Neural progenitor cell (in vitro differentiated cells): ENCODE measurements around the gene FAM83G. TPM values are rescaled to one million over a fixed set of nuclear protein-coding genes. Genes with fewer than 3 reads are reported as not detected.

Source experiments
- DNase-seq: peaks from one replicate; pipeline ENCODE4 v3.0.0-alpha.2; 2016; ENCODE audit warnings: low spot score
- H2AFZ ChIP-seq: fragments of 200-600 bp; sonication (generic); replicated peaks from 2 replicates; pipeline ENCODE4 v1.6.1; 2016; ENCODE audit warnings: antibody characterized with exemption
- H3F3A ChIP-seq: fragments of 200-600 bp; sonication (generic); 2 replicates; pipeline ENCODE4 v1.6.1; 2016; ENCODE audit warnings: antibody characterized with exemption, low read depth
- H3K27ac ChIP-seq: fragments of 200-600 bp; sonication (generic); 2 replicates; pipeline ENCODE4 v1.5.1; 2016; ENCODE audit warnings: mild to moderate bottlenecking
- H3K27me3 ChIP-seq: fragments of 200-600 bp; sonication (generic); 2 replicates; pipeline ENCODE4 v1.6.1; 2016; ENCODE audit warnings: mild to moderate bottlenecking, moderate library complexity
- H3K36me3 ChIP-seq: fragments of 200-600 bp; sonication (generic); 2 replicates; pipeline ENCODE4 v1.5.1; 2016
- H3K4me1 ChIP-seq: fragments of 200-600 bp; sonication (generic); 2 replicates; pipeline ENCODE4 v1.6.1; 2016; ENCODE audit warnings: mixed run types
- H3K4me2 ChIP-seq: fragments of 200-600 bp; sonication (generic); 2 replicates; pipeline ENCODE4 v1.6.1; 2016
- H3K4me3 ChIP-seq: fragments of 200-600 bp; sonication (generic); 2 replicates; pipeline ENCODE4 v1.5.1; 2016
- H3K79me2 ChIP-seq: fragments of 200-600 bp; sonication (generic); 2 replicates; pipeline ENCODE4 v1.6.1; 2016; ENCODE audit warnings: low read depth
- H3K9ac ChIP-seq: fragments of 200-600 bp; sonication (generic); 2 replicates; pipeline ENCODE4 v1.6.1; 2016
- H3K9me3 ChIP-seq: fragments of 200-600 bp; sonication (generic); 2 replicates; pipeline ENCODE4 v1.5.1; 2016; ENCODE audit warnings: low read depth
- H4K20me1 ChIP-seq: fragments of 200-600 bp; sonication (generic); 2 replicates; pipeline ENCODE4 v1.6.1; 2016; ENCODE audit warnings: low read depth
- H3K27ac Mint-ChIP-seq: 3 replicates; pipeline ENCODE4 v1.8.0; 2021; ENCODE audit warnings: mixed read lengths
- H3K27me3 Mint-ChIP-seq: 2 replicates; pipeline ENCODE4 v1.8.0; 2022; ENCODE audit warnings: low read depth, mild to moderate bottlenecking, inconsistent platforms, moderate library complexity, mixed read lengths; ENCODE audit not compliant: insufficient read depth
- H3K36me3 Mint-ChIP-seq: 3 replicates; pipeline ENCODE4 v1.8.0; 2021; ENCODE audit warnings: mixed read lengths
- H3K4me1 Mint-ChIP-seq: 3 replicates; pipeline ENCODE4 v1.8.0; 2021; ENCODE audit warnings: mixed read lengths
- H3K4me3 Mint-ChIP-seq: 3 replicates; pipeline ENCODE4 v1.8.0; 2021; ENCODE audit warnings: mild to moderate bottlenecking, moderate library complexity, mixed read lengths
- H3K9me3 Mint-ChIP-seq: 3 replicates; pipeline ENCODE4 v1.8.0; 2020; ENCODE audit warnings: mixed read lengths
- EZH2 ChIP-seq: fragments of 200-600 bp; sonication (generic); IDR thresholded peaks from 2 replicates; pipeline ENCODE4 v1.6.1; 2017; ENCODE audit warnings: antibody characterized with exemption, mild to moderate bottlenecking, moderate library complexity
- EZH2phosphoT487 ChIP-seq: fragments of 200-600 bp; sonication (generic); IDR thresholded peaks from 2 replicates; pipeline ENCODE4 v1.6.1; 2017; ENCODE audit warnings: antibody characterized with exemption
- total RNA-seq: library from RNA; depleted of rRNA; stranded (reverse); fragments of >200 nt; gene quantifications from 2 replicates; pipeline ENCODE4 v1.2.3, GENCODE V29; 2015; ENCODE audit warnings: low replicate concordance
- TF ChIP-seq, protein P1 (sequence below): fragments of 200-600 bp; sonication (generic); IDR thresholded peaks from 2 replicates; pipeline ENCODE4 v1.5.1; 2017; ENCODE audit warnings: antibody characterized with exemption, mild to moderate bottlenecking

Gene FAM83G
- total RNA-seq, 1 donor from 2014 or later: 9.9 TPM

DNA sequence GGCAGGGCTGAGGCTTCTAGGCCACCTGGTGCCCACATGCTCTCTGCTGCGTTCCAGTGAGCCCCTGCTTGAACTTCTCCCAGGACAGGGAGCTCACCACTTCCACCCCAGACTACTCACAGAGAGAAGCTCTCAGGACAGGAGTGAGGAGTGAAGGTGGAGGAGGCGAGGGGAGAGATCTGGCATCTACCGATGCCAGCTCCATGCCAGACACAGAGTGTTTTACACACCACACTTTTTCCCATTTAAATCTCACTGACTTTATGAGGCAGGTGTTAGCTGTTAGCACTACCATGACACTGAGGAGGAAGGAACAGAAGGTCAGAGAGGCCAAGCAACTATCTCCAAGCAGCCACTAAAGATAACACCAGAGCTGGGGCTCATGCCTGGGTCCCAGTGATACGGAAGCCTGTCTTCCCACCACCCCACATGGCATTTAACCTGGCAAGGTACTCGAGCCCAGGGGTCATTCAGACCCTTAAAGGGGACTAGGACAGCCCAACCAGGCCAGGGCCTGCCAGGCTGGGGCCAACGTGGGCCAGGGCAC lies 6.8 kb downstream of the FAM83G start:
- Mint-ChIP-seq H3K36me3 (peaks cover 2% of the 10 kb centered on the region), H3K4me1 (peaks cover 3% of the 10 kb centered on the region), H3K9me3 (peaks cover 11% of the 10 kb centered on the region), H3K27ac (no peak overlapping the region), H3K4me3 (no peak overlapping the region), H3K27me3 (peaks cover 2% of the 10 kb centered on the region)
- Histone ChIP-seq H3K36me3 (no peaks in the 10 kb centered on the region), H3K4me2 (no peak overlapping the region), H2AFZ (no peak overlapping the region), H3K27me3 (no peaks in the 10 kb centered on the region), H3K4me3 (no peak overlapping the region), H3K4me1 (peaks cover 7% of the 10 kb centered on the region), H3K79me2 (peaks cover 42% of the 10 kb centered on the region), H3K9ac (no peak overlapping the region), H3K9me3 (no peaks in the 10 kb centered on the region), H3F3A (no peaks in the 10 kb centered on the region), H3K27ac (no peak overlapping the region), H4K20me1 (peaks cover 51% of the 10 kb centered on the region)
- no peak for DNase-seq
- TF ChIP-seq EZH2phosphoT487 (no peak), EZH2 (no peak)
- TF ChIP-seq, protein P1, sequence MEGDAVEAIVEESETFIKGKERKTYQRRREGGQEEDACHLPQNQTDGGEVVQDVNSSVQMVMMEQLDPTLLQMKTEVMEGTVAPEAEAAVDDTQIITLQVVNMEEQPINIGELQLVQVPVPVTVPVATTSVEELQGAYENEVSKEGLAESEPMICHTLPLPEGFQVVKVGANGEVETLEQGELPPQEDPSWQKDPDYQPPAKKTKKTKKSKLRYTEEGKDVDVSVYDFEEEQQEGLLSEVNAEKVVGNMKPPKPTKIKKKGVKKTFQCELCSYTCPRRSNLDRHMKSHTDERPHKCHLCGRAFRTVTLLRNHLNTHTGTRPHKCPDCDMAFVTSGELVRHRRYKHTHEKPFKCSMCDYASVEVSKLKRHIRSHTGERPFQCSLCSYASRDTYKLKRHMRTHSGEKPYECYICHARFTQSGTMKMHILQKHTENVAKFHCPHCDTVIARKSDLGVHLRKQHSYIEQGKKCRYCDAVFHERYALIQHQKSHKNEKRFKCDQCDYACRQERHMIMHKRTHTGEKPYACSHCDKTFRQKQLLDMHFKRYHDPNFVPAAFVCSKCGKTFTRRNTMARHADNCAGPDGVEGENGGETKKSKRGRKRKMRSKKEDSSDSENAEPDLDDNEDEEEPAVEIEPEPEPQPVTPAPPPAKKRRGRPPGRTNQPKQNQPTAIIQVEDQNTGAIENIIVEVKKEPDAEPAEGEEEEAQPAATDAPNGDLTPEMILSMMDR: no peak

DNA sequence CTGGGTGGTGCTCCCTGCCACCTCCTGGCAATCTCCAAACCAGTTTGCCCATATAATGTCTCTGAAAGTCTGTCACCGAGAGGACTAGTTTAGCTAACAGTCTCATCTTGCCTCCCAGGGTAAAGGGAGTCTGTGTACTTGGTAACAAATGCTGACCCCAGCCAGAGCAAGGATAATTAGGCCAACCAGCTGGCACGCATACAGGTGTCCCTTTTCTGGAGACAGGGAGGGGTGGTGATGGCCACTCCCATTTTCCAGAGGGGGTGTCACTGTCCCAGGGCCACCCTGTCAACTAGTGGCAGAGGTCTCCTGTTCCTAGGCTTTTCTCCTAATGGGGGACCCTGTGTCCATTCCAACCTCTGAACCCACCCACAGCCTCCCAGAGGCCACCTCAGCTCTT lies 8.1 kb downstream of the FAM83G start:
- H3K4me3 Mint-ChIP-seq: no peak overlapping the region
- H3K27me3 Mint-ChIP-seq: no peaks in the 10 kb centered on the region
- Histone ChIP-seq H3K79me2 (peaks cover 36% of the 10 kb centered on the region), H3K4me2 (no peak overlapping the region), H4K20me1 (peaks cover 43% of the 10 kb centered on the region), H3K27me3 (no peaks in the 10 kb centered on the region), H2AFZ (no peak overlapping the region), H3F3A (no peaks in the 10 kb centered on the region), H3K27ac (no peak overlapping the region), H3K4me3 (no peak overlapping the region), H3K9me3 (no peaks in the 10 kb centered on the region), H3K36me3 (no peaks in the 10 kb centered on the region), H3K4me1 (no peaks in the 10 kb centered on the region), H3K9ac (no peak overlapping the region)
- TF ChIP-seq EZH2: no peak
- no peak overlapping the region for H3K27ac Mint-ChIP-seq
- H3K36me3 Mint-ChIP-seq: peaks cover 2% of the 10 kb centered on the region
- no peaks in the 10 kb centered on the region for H3K4me1 Mint-ChIP-seq
- H3K9me3 Mint-ChIP-seq: peaks cover 11% of the 10 kb centered on the region
- DNase-seq: no peak

DNA sequence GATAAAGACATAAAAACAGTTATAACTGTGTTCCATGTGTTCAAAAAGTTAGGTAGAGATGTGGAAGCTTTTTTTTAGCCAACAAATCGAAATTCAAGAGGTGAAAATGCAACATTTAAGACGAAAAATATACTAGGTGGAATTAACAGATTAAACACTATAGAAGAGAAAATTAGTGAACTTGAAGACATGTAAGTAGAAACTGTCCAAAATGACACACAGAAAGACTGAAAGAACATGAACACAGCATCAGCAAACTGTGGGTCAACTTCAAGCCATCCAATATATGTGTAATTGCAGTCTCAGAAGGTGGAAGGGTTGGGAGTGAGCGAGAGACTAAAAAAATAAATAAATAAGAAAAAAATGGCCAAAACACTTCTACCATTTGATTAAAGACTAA lies 9.3 kb downstream of the FAM83G start:
- Histone ChIP-seq H3K79me2 (peaks cover 36% of the 10 kb centered on the region), H3K36me3 (no peaks in the 10 kb centered on the region), H2AFZ (no peak overlapping the region), H3K27me3 (no peaks in the 10 kb centered on the region), H3K4me2 (no peak overlapping the region), H3K27ac (no peak overlapping the region), H4K20me1 (peaks cover 38% of the 10 kb centered on the region), H3K9me3 (no peaks in the 10 kb centered on the region), H3K4me1 (no peaks in the 10 kb centered on the region), H3F3A (no peaks in the 10 kb centered on the region), H3K4me3 (no peak overlapping the region), H3K9ac (no peak overlapping the region)
- Mint-ChIP-seq H3K36me3 (peaks cover 2% of the 10 kb centered on the region), H3K27ac (no peak overlapping the region), H3K4me1 (no peaks in the 10 kb centered on the region), H3K27me3 (peaks cover 2% of the 10 kb centered on the region), H3K9me3 (peaks cover 11% of the 10 kb centered on the region), H3K4me3 (no peak overlapping the region)
- no peak for TF ChIP-seq EZH2
- no peak for TF ChIP-seq EZH2phosphoT487
- TF ChIP-seq, protein P1: no peak
- DNase-seq: no peak

DNA sequence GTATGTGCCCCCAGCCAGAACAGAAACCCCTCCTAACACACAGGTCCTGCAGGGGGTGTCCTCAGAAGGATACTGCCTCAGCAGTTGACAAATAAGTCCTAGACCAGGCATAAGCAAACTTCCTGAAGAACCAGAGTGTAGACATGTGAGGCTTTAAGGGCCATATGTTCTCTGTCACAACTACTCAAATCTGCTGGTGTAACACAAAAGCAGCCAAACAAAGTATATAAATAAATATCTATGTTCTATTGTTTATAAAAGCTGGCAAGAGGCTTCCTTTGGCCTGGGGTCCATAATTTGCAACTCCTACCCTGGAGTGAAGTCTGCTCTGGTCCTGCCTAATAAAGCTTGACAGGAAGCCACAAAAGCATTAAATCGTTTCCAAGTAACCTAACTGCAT lies 9.9 kb downstream of the FAM83G start:
- no peak overlapping the region for H3K27ac ChIP-seq
- H3K9me3 Mint-ChIP-seq: peaks cover 11% of the 10 kb centered on the region
- H3K4me2 ChIP-seq: no peak overlapping the region
- H3K4me1 ChIP-seq: no peaks in the 10 kb centered on the region
- no peak overlapping the region for H3K4me3 Mint-ChIP-seq
- peaks cover 36% of the 10 kb centered on the region for H3K79me2 ChIP-seq
- H3K4me1 Mint-ChIP-seq: no peaks in the 10 kb centered on the region
- no peaks in the 10 kb centered on the region for H3F3A ChIP-seq
- no peak for DNase-seq
- no peaks in the 10 kb centered on the region for H3K27me3 ChIP-seq
- H3K36me3 ChIP-seq: no peaks in the 10 kb centered on the region
- H3K9me3 ChIP-seq: no peaks in the 10 kb centered on the region
- no peak for TF ChIP-seq EZH2phosphoT487
- H2AFZ ChIP-seq: no peak overlapping the region
- H3K9ac ChIP-seq: no peak overlapping the region
- peaks cover 2% of the 10 kb centered on the region for H3K36me3 Mint-ChIP-seq
- peaks cover 32% of the 10 kb centered on the region for H4K20me1 ChIP-seq
- H3K27ac Mint-ChIP-seq: no peak overlapping the region
- no peak overlapping the region for H3K4me3 ChIP-seq
- H3K27me3 Mint-ChIP-seq: peaks cover 3% of the 10 kb centered on the region
